HUES6 (cell line): Measurements from ENCODE around the gene PBRM1.

Experiments
- H3K27ac ChIP-seq: 2 replicates; pipeline ENCODE4 v1.7.0; 2013; ENCODE audit warnings: low read depth, mild to moderate bottlenecking, low read length, inconsistent platforms
- H3K27me3 ChIP-seq: 2 replicates; pipeline ENCODE4 v1.6.1; 2013; ENCODE audit warnings: low read length; ENCODE audit not compliant: control insufficient read depth, insufficient read depth
- H3K36me3 ChIP-seq: 2 replicates; pipeline ENCODE4 v1.6.1; 2013; ENCODE audit warnings: low read length; ENCODE audit not compliant: control insufficient read depth, insufficient read depth
- H3K4me1 ChIP-seq: 2 replicates; pipeline ENCODE4 v1.6.1; 2013; ENCODE audit warnings: low read length; ENCODE audit not compliant: control insufficient read depth, insufficient read depth
- H3K4me3 ChIP-seq: 2 replicates; pipeline ENCODE4 v1.5.1; 2013; ENCODE audit warnings: low read depth, low read length
- H3K9ac ChIP-seq: one replicate; pipeline ENCODE4 v1.6.1; 2013; ENCODE audit warnings: mild to moderate bottlenecking, low read length
- H3K9me3 ChIP-seq: 2 replicates; pipeline ENCODE4 v1.6.1; 2013; ENCODE audit warnings: low read depth, low read length; ENCODE audit not compliant: control insufficient read depth, insufficient read depth

PBRM1 gene

DNA sequence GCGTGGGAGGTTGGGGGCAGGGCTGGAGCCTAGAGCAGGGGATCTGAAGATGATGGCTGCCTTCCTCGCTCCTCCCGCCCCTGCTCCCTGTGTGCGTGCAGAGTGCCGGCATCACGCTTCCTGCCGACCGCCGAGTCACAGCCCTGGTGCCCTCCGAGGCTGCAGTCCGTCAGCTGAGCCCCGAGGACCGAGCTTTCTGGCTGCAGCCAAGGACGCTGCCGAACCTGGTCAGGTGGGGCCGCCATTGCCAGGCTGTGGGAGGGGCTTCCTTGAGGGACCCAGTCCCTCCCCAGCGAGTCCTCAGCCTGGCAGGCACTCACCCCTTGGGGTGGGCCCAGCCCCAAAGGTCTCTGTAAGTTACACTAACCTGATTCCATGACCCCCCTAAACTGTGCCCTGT is 173.0 kb downstream of the PBRM1 start:
- H3K9me3 ChIP-seq = no peaks in the 10 kb centered on the region
- peaks cover 7% of the 10 kb centered on the region for H3K4me1 ChIP-seq
- no peak overlapping the region for H3K4me3 ChIP-seq
- no peak overlapping the region for H3K27ac ChIP-seq
- H3K36me3 ChIP-seq = no peaks in the 10 kb centered on the region
- peaks cover under 1% of the 10 kb centered on the region; the same call in 1 of the 2 replicates for H3K27me3 ChIP-seq
- no peak overlapping the region for H3K9ac ChIP-seq

DNA sequence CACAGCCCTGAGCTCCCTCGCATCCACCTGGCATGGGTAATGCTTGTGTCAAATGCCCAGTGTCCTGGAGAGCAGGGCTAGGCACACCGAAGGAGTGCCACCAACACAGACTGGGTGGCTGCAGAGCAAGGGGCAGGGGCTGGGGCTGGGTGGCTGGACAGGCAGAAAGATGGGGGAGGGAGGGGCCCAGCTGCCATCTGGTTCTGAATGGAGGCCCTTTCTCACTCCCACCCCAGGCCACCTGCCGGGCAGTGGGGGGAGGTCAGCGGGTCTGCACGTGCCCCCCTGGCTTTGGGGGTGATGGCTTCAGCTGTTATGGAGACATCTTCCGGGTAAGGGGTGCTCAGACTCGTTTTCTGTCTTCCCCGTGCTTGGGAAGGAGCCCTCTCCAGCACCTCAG is 173.6 kb downstream of the PBRM1 start:
- Histone ChIP-seq H3K9me3 (no peaks in the 10 kb centered on the region), H3K27me3 (no peaks in the 10 kb centered on the region; the same call in 1 of the 2 replicates), H3K4me1 (peaks cover 7% of the 10 kb centered on the region), H3K27ac (no peak overlapping the region), H3K9ac (no peak overlapping the region), H3K36me3 (no peaks in the 10 kb centered on the region), H3K4me3 (no peak overlapping the region)

DNA sequence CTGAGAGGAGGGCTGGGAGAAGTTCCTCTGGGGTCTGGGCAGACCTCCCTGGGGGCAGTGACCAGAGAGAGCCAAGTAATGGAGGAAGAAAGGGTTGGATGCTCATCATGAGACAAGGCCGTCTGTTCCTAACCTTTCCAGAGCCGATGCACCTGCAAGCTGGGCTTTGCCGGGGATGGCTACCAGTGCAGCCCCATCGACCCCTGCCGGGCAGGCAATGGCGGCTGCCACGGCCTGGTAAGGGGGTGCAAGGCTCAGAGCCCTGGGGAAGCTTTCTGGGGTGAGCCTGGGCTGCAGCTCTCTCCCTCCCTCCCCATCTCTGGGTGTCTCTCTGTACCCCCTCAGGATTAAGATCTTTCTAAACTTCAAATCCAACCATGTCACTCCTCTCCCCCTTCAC is 174.2 kb downstream of the PBRM1 start:
- H3K27me3 ChIP-seq = no peaks in the 10 kb centered on the region; the same call in 1 of the 2 replicates
- H3K4me1 ChIP-seq = peaks cover 7% of the 10 kb centered on the region
- no peak overlapping the region for H3K27ac ChIP-seq
- H3K36me3 ChIP-seq = no peaks in the 10 kb centered on the region
- no peaks in the 10 kb centered on the region for H3K9me3 ChIP-seq
- H3K9ac ChIP-seq = no peak overlapping the region
- H3K4me3 ChIP-seq = no peak overlapping the region

- H3K36me3 ChIP-seq = no peaks in the 10 kb centered on the region
- no peak overlapping the region for H3K9ac ChIP-seq
- H3K4me1 ChIP-seq = peaks cover 7% of the 10 kb centered on the region
- H3K27me3 ChIP-seq = no peaks in the 10 kb centered on the region; the same call in 1 of the 2 replicates
- H3K27ac ChIP-seq = no peak overlapping the region
- no peak overlapping the region for H3K4me3 ChIP-seq
- H3K9me3 ChIP-seq = no peaks in the 10 kb centered on the region
Observed at GRCh38 chr3:52509753-52510328, 175.9 kb downstream of the PBRM1 start.

DNA sequence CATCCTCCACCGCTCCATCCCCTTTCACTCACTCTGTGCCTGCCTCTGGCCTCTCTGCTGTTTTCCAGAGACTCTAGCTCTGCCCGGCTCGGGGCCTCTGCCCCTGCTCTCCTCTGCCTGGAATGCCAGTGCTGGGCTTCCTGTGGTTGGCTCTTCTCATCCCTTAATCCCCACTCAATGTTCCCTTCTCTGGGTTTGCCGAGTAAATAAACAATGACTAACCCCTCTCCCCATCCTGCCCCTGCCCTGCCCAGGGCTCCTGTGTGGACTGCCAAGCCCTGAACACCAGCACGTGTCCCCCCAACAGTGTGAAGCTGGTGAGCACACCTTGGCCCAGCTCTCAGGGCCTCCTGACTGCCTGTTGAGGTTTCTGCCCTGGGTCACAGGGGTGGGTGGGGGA is 178.4 kb downstream of the PBRM1 start:
- Histone ChIP-seq H3K4me1 (peaks cover 1% of the 10 kb centered on the region; the same call in 1 of the 2 replicates), H3K4me3 (no peak overlapping the region), H3K36me3 (no peaks in the 10 kb centered on the region), H3K27ac (no peak overlapping the region), H3K9ac (no peak overlapping the region), H3K27me3 (no peaks in the 10 kb centered on the region; the same call in 1 of the 2 replicates), H3K9me3 (no peaks in the 10 kb centered on the region)

DNA sequence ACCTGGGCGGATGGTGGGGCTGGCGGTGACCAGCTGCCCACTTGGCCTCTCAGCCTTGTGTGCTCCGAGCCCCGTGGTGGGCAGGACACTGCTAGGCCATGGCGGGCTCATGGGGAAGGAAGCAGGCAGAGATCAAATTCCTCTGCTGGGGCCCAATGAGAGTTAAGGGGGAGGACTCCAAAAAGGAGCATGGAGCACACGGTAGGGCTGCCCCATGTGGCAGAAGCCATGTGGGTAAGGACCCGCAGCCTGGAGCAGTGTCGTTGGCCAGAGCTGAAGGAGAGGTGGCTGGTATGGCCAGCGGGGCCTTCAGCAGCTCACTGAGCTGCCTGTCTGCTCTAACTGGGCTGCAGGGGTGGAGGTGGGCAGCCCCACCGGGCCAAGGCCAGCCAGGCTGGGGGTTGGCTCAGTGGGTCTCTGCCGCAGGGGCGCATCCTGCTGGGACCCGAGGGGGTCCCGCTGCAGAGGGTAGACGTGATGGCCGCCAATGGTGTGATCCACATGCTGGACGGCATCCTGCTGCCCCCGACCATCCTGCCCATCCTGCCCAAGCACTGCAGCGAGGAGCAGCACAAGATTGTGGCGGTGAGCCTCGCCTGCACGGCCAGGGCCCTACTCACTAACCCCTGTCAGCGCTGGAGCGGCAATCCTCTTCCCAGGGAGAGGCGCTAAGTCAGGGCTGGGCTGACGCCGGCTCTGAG is 179.3 kb downstream of the PBRM1 start:
- Histone ChIP-seq H3K27me3 (no peaks in the 10 kb centered on the region; the same call in 1 of the 2 replicates), H3K9me3 (no peaks in the 10 kb centered on the region), H3K36me3 (no peaks in the 10 kb centered on the region), H3K4me1 (no peaks in the 10 kb centered on the region; the same call in 1 of the 2 replicates), H3K4me3 (no peak overlapping the region), H3K27ac (no peak overlapping the region), H3K9ac (no peak overlapping the region)

- Histone ChIP-seq H3K27me3 (no peaks in the 10 kb centered on the region; the same call in 1 of the 2 replicates), H3K4me1 (no peaks in the 10 kb centered on the region; the same call in 1 of the 2 replicates), H3K4me3 (no peak overlapping the region), H3K36me3 (no peaks in the 10 kb centered on the region), H3K9ac (no peak overlapping the region), H3K27ac (no peak overlapping the region), H3K9me3 (no peaks in the 10 kb centered on the region)
Observed at GRCh38 chr3:52504977-52505376, 180.7 kb downstream of the PBRM1 start.

DNA sequence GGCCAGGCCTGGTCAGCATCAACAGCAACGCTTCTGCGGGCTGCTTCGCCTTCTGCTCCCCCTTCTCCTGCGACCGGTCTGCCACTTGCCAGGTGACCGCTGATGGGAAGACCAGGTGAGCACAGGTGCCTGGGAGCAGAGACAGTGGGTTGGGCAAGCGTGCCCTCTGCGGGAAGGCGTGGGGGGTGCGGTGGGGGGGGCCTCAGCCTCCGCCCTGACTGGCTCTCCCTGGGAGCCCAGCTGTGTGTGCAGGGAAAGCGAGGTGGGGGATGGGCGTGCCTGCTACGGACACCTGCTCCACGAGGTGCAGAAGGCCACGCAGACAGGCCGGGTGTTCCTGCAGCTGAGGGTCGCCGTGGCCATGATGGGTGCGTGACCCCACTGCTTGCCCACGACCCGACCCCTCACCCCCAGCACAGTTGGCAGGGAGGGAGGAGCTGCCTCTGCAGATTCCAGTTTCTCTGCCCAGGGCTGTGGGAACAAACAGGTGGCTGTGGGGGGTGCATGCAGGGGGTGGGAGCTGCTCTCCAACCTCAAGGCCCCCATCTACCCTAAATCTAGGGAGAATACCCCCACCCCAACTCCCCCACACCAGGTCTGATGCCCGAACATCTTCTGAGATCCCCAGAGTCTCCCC is 181.8 kb downstream of the PBRM1 start:
- no peak overlapping the region for H3K4me3 ChIP-seq
- no peaks in the 10 kb centered on the region; the same call in 1 of the 2 replicates for H3K4me1 ChIP-seq
- no peaks in the 10 kb centered on the region for H3K9me3 ChIP-seq
- no peaks in the 10 kb centered on the region for H3K36me3 ChIP-seq
- H3K27me3 ChIP-seq = no peaks in the 10 kb centered on the region
- H3K27ac ChIP-seq = no peak overlapping the region
- no peak overlapping the region for H3K9ac ChIP-seq

DNA sequence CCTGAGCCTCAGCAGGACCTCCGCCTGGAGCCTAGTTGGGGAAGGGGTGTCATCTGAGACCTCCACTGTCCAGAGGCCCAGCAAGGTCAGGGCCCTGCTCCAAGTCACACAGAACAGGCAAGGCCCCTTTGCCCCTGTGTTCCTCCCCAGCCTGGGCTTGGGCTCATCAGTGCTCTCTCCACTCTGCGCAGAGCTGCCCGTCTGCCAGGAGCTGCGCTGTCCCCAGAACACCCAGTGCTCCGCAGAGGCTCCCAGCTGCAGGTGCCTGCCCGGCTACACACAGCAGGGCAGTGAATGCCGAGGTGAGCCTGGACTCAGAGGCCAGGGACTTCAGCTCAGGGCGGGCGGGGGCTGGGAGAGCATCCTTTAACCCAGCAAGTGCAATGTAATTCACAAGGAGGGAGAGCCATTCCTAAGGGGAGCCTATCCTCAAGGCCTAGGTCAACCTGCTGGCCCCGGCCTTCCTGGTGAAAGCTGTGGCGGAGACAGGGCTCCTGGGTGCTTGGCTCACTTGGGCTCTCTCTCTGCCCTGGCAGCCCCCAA is 182.8 kb downstream of the PBRM1 start:
- no peak overlapping the region for H3K4me3 ChIP-seq
- no peak overlapping the region for H3K27ac ChIP-seq
- no peaks in the 10 kb centered on the region for H3K9me3 ChIP-seq
- H3K36me3 ChIP-seq = no peaks in the 10 kb centered on the region
- H3K4me1 ChIP-seq = no peaks in the 10 kb centered on the region; the same call in 1 of the 2 replicates
- H3K9ac ChIP-seq = no peak overlapping the region
- no peaks in the 10 kb centered on the region for H3K27me3 ChIP-seq

GRCh38 chr3:52502001-52502400 is 183.7 kb downstream of the PBRM1 start:
- H3K9ac ChIP-seq = no peak overlapping the region
- H3K4me1 ChIP-seq = no peaks in the 10 kb centered on the region; the same call in 1 of the 2 replicates
- H3K27me3 ChIP-seq = no peaks in the 10 kb centered on the region
- no peaks in the 10 kb centered on the region for H3K36me3 ChIP-seq
- H3K27ac ChIP-seq = no peak overlapping the region
- no peak overlapping the region for H3K4me3 ChIP-seq
- no peaks in the 10 kb centered on the region for H3K9me3 ChIP-seq

- Histone ChIP-seq H3K9ac (no peak overlapping the region), H3K4me3 (no peak overlapping the region), H3K27ac (no peak overlapping the region), H3K27me3 (no peaks in the 10 kb centered on the region), H3K4me1 (no peaks in the 10 kb centered on the region; the same call in 1 of the 2 replicates), H3K36me3 (no peaks in the 10 kb centered on the region), H3K9me3 (no peaks in the 10 kb centered on the region)
Observed at GRCh38 chr3:52501046-52501445, 184.7 kb downstream of the PBRM1 start.
